ENCODE measurements around the gene RIC8B. TPM values are rescaled to one million over a fixed set of nuclear protein-coding genes. Genes with fewer than 3 reads are reported as not detected.
"Not testable (repeated sequence)": the region's sequence is repeated elsewhere in the genome, so short reads cannot be mapped to it uniquely, and the experiment has no call there.

The RIC8B gene, protein sequence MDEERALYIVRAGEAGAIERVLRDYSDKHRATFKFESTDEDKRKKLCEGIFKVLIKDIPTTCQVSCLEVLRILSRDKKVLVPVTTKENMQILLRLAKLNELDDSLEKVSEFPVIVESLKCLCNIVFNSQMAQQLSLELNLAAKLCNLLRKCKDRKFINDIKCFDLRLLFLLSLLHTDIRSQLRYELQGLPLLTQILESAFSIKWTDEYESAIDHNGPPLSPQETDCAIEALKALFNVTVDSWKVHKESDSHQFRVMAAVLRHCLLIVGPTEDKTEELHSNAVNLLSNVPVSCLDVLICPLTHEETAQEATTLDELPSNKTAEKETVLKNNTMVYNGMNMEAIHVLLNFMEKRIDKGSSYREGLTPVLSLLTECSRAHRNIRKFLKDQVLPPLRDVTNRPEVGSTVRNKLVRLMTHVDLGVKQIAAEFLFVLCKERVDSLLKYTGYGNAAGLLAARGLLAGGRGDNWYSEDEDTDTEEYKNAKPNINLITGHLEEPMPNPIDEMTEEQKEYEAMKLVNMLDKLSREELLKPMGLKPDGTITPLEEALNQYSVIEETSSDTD
- total RNA-seq, result 10 to 100 TPM; 10.5 to 19.5 (median 16.6) TPM

- Histone ChIP-seq H3K9me3 (no peaks in the 10 kb centered on the region), H3K4me1 (peaks cover 6 to 33% (median 10%) of the 10 kb centered on the region in 4 donors), H3K27me3 (no peaks in the 10 kb centered on the region), H3K27ac (peak within 1 kb of the TSS; percentile 90 to 93 (median 93)), H3K36me3 (no peaks in the 10 kb centered on the region), H3K4me3 (peak within 1 kb of the TSS; percentile 79 to 96 (median 94))
- in situ Hi-C loops (cut with MboI; ENCODE audit: low pct_ligation_motif_present in 1 of 4, low pct_unique_long_range_greater_than_20kb in 1 of 4, low sequenced_read_pairs in 3 of 4) (no loop called here), intact Hi-C loops (cut with DNase I; ENCODE audit: low total_unique reads) (loop anchor here (10.0 kb wide), 1 partner anchor 321 kb away; the partner anchor contains the start of gene CRY1)
- TF ChIP-seq EP300 (IDR thresholded peaks at IDR 0.05; ENCODE audit: low read depth) (no peak), POLR2AphosphoS5 (IDR thresholded peaks at IDR 0.05) (peak; percentile 74 to 83 (median 77)), POLR2A (IDR thresholded peaks at IDR 0.05) (peak; percentile 76)
- TF ChIP-seq, protein P1, sequence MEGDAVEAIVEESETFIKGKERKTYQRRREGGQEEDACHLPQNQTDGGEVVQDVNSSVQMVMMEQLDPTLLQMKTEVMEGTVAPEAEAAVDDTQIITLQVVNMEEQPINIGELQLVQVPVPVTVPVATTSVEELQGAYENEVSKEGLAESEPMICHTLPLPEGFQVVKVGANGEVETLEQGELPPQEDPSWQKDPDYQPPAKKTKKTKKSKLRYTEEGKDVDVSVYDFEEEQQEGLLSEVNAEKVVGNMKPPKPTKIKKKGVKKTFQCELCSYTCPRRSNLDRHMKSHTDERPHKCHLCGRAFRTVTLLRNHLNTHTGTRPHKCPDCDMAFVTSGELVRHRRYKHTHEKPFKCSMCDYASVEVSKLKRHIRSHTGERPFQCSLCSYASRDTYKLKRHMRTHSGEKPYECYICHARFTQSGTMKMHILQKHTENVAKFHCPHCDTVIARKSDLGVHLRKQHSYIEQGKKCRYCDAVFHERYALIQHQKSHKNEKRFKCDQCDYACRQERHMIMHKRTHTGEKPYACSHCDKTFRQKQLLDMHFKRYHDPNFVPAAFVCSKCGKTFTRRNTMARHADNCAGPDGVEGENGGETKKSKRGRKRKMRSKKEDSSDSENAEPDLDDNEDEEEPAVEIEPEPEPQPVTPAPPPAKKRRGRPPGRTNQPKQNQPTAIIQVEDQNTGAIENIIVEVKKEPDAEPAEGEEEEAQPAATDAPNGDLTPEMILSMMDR (IDR thresholded peaks at IDR 0.05), result no peak
- DNase-seq, result peak; percentile 96
- 0% methylated on average over 4 to 66 of the region's 66 CpGs for WGBS, 2 donors (ENCODE audit: low coverage in 1 of 2)
These were observed at the start of gene RIC8B for GRCh38 chr12:106774005-106774807. RIC8B (plus strand) TSS chr12:106774682; CDS start chr12:106774746, 64 bp downstream.

DNA sequence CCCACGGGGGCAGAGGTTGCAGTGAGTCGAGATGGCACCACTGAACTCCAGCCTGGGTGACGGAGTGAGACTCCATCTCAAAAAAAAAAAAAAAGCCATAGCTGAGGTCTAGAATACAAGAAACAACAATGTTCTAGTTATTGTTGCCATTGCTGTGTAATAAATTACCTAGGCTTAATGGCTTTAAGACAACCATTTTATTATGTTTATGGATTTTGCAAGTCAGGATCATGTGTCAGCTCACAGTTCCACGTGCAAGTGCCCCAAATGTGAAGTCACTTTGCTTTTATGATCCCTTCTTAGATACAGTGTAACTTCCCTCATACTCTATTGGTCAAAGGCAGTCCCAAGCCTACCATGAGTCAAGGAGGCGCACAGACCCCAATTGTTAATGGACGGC lies 49.5 kb upstream of the RIC8B start:
- intact Hi-C loops (cut with DNase I; ENCODE audit: low total_unique reads), result no loop called here
- TF ChIP-seq, protein P1 (IDR thresholded peaks at IDR 0.05), result no peak
- TF ChIP-seq EP300 (IDR thresholded peaks at IDR 0.05; ENCODE audit: low read depth) (no peak), POLR2AphosphoS5 (IDR thresholded peaks at IDR 0.05) (no peak), POLR2A (IDR thresholded peaks at IDR 0.05) (no peak)

GRCh38 chr12:106726603-106727202 lies 47.8 kb upstream of the RIC8B start:
- H3K9me3 ChIP-seq; DNase-seq; H3K36me3 ChIP-seq; in situ Hi-C loops (cut with MboI; ENCODE audit: low pct_ligation_motif_present in 1 of 4, low pct_unique_long_range_greater_than_20kb in 1 of 4, low sequenced_read_pairs in 3 of 4); H3K4me3 ChIP-seq; H3K27me3 ChIP-seq; H3K4me1 ChIP-seq; intact Hi-C loops (cut with DNase I; ENCODE audit: low total_unique reads); H3K27ac ChIP-seq: not testable (repeated sequence)
- 80 to 88% methylated on average over 2 to 5 of the region's 5 CpGs for WGBS, 2 donors (ENCODE audit: low coverage in 1 of 2)

More for the DNA sequence above, 49.5 kb upstream of the RIC8B start:
- Histone ChIP-seq H3K36me3 (no peaks in the 10 kb centered on the region), H3K27ac (no peak overlapping the region), H3K27me3 (no peaks in the 10 kb centered on the region), H3K9me3 (no peaks in the 10 kb centered on the region), H3K4me3 (no peak overlapping the region), H3K4me1 (peaks cover 0 to 8% (median 0%) of the 10 kb centered on the region in 4 donors)
- DNase-seq, result no peak
- WGBS, 2 donors (ENCODE audit: low coverage in 1 of 2), result 83 to 86% methylated on average over 3 to 6 of the region's 6 CpGs
- in situ Hi-C loops (cut with MboI; ENCODE audit: low pct_ligation_motif_present in 1 of 4, low pct_unique_long_range_greater_than_20kb in 1 of 4, low sequenced_read_pairs in 3 of 4), result no loop called here

- Histone ChIP-seq H3K4me3 (no peak overlapping the region), H3K4me1 (peaks cover 0 to 4% (median 0%) of the 10 kb centered on the region in 4 donors), H3K36me3 (no peaks in the 10 kb centered on the region), H3K27ac (no peak overlapping the region), H3K9me3 (no peaks in the 10 kb centered on the region), H3K27me3 (no peaks in the 10 kb centered on the region)
- TF ChIP-seq, protein P1 (IDR thresholded peaks at IDR 0.05), result no peak
- no peak for TF ChIP-seq POLR2AphosphoS5 (IDR thresholded peaks at IDR 0.05)
- TF ChIP-seq POLR2A (IDR thresholded peaks at IDR 0.05), result no peak
- no peak for TF ChIP-seq EP300 (IDR thresholded peaks at IDR 0.05; ENCODE audit: low read depth)
- DNase-seq, result no peak
- 100% methylated on average over 1 of the region's 1 CpG for WGBS, 2 donors (ENCODE audit: low coverage in 1 of 2)
- intact Hi-C loops (cut with DNase I; ENCODE audit: low total_unique reads) (no loop called here), in situ Hi-C loops (cut with MboI; ENCODE audit: low pct_ligation_motif_present in 1 of 4, low pct_unique_long_range_greater_than_20kb in 1 of 4, low sequenced_read_pairs in 3 of 4) (no loop called here)
These were observed 44.9 kb upstream of the RIC8B start for GRCh38 chr12:106729611-106730010.

All from transverse colon (tissue), 4 donors.